Measurements from ENCODE around the gene PRR3. TPM values are rescaled to one million over a fixed set of nuclear protein-coding genes. Genes with fewer than 3 reads are reported as not detected.

PRR3 gene
- total and polyA plus RNA-seq, 2 of the 13 experiments (the other 11 are each of a cell fraction or from before 2014, with no cell fraction given): 14.6 to 21.2 TPM

- peak; percentile 83; the same call in 1 of the 2 replicates for TF ChIP-seq ARID4A (CRISPR knock-in tag; IDR thresholded peaks at IDR 0.05; ENCODE audit: borderline replicate concordance)
- TF ChIP-seq ZNF670 (CRISPR knock-in tag; IDR thresholded peaks at IDR 0.05; ENCODE audit: borderline replicate concordance): peak; percentile 91
- TF ChIP-seq ARNTL (CRISPR knock-in tag; IDR thresholded peaks at IDR 0.05): peak; percentile 18; the same call in 1 of the 2 replicates
- TF ChIP-seq AKAP8 (CRISPR knock-in tag; IDR thresholded peaks at IDR 0.05): no peak
- peak; percentile 90 for TF ChIP-seq FOXO1 (CRISPR knock-in tag; IDR thresholded peaks at IDR 0.05)
- TF ChIP-seq ZFP91 (CRISPR knock-in tag; IDR thresholded peaks at IDR 0.05; ENCODE audit: borderline replicate concordance): peak; percentile 66; the same call in 1 of the 2 replicates
- no peak for TF ChIP-seq ZFAT (CRISPR knock-in tag; conservative IDR thresholded peaks at IDR 0.05)
- TF ChIP-seq ZNF350 (CRISPR knock-in tag; IDR thresholded peaks at IDR 0.05; ENCODE audit: borderline replicate concordance, low read depth): peak; percentile 87; the same call in 1 of the 2 replicates
- TF ChIP-seq TOPORS (CRISPR knock-in tag; IDR thresholded peaks at IDR 0.05): no peak
- TF ChIP-seq MXD1 (CRISPR knock-in tag; IDR thresholded peaks at IDR 0.05): no peak
- no peak; the same call in 1 of the 2 replicates for TF ChIP-seq PLSCR1 (CRISPR knock-in tag; IDR thresholded peaks at IDR 0.05; ENCODE audit: borderline replicate concordance)
- TF ChIP-seq ZBTB7B (CRISPR knock-in tag; IDR thresholded peaks at IDR 0.05): peak; percentile 99
- no peak for TF ChIP-seq NPAS2 (CRISPR knock-in tag; IDR thresholded peaks at IDR 0.05; ENCODE audit: borderline replicate concordance)
- TF ChIP-seq KLF13 (CRISPR knock-in tag; IDR thresholded peaks at IDR 0.05): no peak
- TF ChIP-seq ELF1 (CRISPR knock-in tag; IDR thresholded peaks at IDR 0.05): peak; percentile 89
- TF ChIP-seq ZNF597 (CRISPR knock-in tag; IDR thresholded peaks at IDR 0.05): no peak
- no peak for TF ChIP-seq NR2F2 (IDR thresholded peaks at IDR 0.05; ENCODE audit: borderline replicate concordance, low read depth)
- no peak; the same call in 1 of the 2 replicates for TF ChIP-seq ZNF33A (CRISPR knock-in tag; IDR thresholded peaks at IDR 0.05; ENCODE audit: borderline replicate concordance)
Measured at GRCh38 chr6:30515944-30516753, 40.9 kb upstream of the PRR3 start (continued).
